IPS-NIHi11 (cell line): ENCODE results near the gene CIAO2B.

Source experiments
- DNase-seq: peaks from one replicate; pipeline ENCODE4 v3.0.0; 2012; ENCODE audit warnings: mixed read lengths, low spot score

The CIAO2B gene

DNA sequence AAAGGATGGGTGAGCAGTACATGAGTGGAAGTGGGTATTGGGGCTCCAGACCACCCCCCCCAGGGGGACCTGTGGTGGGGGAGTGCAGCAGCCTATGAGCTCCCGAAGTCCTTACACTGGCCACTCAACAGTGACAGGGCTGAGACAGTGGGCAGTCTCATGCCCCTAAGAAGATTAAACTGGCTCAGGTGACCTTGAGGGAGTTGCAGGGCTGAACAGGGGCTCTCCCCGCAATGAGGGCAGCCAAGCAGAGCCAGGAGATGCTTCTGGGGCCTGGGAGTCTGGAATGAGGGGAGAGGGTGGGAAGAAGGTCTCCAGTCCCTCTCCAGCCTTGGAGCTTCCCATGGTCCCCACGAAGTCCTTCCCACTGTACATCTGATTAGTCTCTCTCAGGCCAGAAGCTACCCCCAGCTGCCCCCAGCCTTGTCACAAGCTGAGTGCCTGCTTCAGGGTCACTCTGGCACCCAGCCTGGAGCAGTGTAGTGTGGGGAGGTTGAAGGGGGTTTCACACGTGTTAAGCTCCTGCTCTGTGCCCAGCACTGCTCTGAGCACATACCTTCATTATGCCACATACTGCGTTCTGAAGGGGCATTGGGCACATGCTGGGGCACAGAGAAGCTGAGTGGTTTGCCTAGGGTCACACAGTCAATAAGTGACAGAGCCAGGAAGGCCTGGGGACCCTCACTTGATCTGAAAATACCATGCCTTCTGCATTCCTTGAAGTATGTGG, 14.5 kb downstream of the CIAO2B start:
- DNase-seq, result no peak

DNA sequence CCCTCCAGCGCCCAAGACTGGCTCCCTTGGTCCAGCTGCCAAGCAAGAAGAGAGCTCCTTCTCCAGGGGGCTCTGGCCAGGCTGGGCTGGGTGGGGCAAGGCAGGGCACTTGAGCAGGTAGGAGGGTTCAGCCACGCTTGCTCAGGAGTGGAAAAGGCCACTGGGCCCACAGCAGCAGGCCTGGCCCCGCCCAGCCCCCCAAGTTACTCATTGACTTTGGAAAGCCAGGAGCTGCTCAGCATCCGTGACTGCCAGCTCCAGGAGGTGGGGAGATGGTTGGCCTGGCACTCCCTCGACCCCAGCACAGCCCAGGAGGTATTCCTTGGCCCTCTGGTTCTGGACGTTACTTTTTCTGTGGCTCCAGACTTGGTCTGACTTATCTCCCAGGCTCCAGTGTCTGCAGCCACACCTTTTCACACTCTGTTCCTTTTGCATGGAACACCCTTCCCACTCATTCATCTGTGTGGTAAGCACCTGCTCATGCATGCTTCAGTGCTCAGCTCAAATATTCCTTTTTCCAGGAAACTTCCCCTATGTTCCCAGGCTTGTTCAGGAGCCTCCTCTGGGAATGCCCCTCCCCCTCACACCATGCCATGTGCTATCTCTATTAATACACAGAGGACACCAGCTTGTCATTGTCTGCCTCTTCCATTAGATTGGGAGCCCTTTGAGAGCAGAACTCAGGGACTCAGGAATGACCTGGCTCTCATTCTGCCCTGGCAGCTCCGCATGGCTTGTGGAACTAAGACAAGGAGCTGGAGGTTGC, 15.2 kb downstream of the CIAO2B start, which contains the start of gene CDH16:
TSS of gene CDH16 (minus strand) at position 83 of the 766 bp plus-strand sequence. CDS start 820 bp downstream, outside the sequence.
- DNase-seq, result no peak

DNA sequence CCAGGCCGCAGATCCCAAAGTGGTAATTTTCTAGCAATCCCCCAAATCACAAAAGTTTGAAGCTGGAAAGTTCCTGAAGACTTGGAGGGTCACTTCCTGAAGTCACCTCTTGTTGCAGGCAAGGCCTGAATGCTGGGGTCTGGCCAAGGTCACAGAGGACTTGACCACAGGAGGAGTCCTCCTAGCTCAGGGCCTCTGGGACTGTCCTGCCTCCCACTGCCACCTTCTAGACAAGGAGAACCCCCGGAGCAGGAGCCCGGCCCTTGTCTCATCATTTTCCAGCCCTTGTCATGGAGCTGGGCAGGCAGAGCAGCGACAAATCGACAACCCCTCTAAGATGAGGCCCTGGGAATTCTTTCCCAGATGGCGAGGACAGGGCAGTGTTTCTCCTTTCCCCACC, 15.8 kb downstream of the CIAO2B start:
- no peak for DNase-seq

DNA sequence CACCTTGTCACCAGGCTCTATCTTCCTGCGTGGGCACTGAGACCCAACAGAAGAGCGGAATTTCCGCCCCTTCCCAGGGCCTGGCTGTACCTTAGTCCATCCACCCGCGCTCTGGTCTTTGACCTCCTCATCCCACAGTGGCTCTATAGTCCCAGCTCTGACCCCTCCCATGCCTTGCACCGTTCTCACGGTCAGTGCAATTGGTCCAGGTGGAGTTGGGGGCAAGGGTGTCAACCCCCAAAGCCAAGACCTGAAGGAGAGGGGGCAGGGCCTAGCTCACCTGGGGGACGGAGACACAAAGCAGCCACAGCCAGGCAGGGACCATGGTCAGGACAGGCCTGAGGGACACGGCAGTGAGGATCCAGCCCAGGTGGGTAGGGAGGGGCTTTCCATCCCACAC, 16.5 kb downstream of the CIAO2B start:
- no peak for DNase-seq

DNA sequence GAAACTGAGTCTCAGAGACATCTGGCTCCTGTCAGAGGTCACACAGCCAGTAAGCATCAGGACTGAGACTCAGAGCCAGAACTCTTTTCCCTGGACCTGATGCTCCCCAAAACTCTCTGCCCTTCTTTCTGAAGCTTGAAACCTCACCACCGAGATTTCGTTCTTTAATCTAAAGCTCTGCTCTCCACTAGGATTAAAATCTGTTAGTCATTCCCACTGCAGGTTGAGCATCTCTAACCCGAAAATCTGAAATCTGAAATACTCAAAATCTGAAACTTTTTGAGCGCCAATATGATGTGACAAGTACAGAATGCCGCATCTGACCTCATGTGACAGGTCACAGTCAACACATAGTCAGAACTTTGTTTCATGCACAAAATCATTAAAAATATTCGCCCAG, 17.7 kb downstream of the CIAO2B start:
- DNase-seq, result no peak

DNA sequence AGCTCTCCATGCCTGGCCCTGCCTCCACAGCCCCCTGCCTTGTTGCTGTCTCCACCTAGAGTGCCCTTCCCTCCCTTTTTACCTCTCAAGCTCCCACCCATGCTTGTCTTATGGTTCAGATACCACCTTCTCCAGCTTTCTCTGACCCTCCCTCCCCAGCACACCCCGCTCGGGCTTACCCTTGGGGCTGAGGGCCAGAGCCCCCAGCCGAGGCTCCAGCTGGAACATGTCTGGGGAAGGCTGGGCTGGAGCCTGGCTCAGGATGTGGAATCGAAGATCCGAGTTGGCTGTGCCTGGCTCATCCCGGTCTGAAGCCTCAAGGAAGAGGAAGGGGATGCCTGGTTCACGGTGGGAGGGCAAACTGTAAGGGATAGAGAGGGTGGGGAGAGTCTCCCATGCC, 19.2 kb downstream of the CIAO2B start:
- no peak for DNase-seq

DNA sequence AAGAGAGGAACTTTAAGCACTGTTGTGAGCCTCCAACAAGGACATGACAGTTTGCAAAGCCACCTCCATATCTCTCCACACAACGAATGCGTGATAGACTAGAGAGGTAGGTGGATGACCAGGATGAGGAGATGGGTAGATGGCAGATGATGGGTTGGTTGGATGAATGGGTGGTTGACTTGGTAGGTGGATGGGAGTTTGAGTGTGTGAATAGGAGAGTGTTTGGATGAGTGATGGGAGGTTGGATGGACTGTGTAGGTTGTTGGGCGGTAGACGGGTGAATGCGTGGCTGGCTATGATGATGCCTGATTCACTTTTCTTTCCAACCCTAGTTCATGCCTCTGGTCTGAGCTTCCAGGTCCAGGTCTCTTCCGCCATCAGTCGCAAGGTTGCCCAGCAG, 19.7 kb downstream of the CIAO2B start:
- no peak for DNase-seq

DNA sequence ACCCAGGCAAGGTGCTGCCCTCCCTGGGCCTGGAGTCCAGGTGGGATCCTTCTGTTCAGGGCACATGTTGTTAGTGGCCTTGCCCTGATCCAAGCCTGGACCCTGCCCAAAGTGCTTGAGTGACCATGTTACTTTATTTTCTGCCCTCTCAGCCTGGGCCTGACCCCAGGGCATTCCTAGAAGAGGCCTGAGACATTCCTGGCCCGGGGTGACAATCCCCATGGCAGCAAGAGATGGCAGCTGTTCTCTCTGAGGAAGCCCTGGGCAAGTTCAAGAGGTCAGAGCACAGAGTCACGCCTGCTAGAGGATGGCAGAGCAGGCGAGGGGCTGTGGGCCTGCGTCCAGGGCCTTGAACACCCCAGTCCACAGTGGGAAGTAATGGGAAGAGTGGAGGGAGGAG, 20.5 kb downstream of the CIAO2B start:
- DNase-seq, result no peak

DNA sequence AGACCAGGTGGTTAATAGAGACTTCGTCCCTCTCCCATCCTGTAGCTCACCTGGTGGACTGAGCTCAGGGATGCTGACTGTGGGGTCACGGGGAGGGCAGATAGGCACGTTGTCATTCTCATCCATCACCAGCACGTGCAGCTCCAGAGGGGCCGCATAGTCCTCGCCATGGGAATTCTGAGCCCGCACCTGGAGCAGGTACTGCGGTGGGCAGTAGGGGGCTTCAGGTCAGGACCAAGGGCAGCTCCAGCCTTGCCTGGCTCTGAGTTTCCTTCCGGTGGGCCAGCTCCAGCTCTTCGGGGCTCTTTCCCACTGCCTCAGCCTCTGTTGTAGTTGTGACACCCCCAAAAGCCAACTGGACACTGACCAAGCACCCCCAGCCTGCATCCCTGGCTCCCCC, 21.1 kb downstream of the CIAO2B start:
- peak; percentile 88 for DNase-seq

DNA sequence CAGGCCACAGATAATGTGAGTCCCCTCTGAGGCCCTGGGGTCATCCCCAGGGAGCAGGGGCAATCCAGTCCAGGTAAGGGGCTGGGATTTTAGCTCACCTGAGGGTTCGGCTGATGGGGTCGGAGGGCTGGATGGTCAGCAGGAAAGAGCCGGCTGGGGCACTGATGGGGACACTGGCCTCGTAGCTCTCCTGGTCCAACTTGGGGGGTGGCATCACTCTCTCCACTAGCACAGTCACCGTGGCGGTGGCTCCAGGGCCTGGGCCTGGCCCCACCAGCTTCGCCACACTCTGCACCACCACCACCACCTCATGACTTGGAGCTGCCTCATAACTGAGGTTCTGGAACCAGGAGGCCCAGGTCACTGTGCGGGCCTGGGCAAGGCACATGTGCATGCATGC, 22.4 kb downstream of the CIAO2B start:
- DNase-seq, result no peak

DNA sequence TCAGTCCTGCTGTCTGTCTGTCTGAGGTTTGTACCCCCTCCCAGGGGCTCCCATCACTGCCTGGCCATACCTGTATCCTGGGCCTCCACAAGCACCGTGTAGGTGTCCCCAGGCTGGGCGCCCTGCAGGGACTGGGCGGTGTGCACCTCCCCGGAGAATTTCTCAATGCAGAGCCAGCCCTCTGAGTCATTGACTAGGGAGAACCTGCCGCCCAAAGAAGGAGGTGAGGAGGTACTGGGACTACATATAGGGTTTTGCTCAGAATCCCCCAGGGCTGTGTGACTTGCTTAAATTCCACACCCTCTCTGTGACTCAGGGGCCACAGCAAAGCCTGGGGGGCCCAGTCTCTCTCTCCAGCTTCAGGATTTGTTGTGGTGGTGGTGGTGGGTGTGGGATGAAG, 23.1 kb downstream of the CIAO2B start:
- DNase-seq, result no peak

DNA sequence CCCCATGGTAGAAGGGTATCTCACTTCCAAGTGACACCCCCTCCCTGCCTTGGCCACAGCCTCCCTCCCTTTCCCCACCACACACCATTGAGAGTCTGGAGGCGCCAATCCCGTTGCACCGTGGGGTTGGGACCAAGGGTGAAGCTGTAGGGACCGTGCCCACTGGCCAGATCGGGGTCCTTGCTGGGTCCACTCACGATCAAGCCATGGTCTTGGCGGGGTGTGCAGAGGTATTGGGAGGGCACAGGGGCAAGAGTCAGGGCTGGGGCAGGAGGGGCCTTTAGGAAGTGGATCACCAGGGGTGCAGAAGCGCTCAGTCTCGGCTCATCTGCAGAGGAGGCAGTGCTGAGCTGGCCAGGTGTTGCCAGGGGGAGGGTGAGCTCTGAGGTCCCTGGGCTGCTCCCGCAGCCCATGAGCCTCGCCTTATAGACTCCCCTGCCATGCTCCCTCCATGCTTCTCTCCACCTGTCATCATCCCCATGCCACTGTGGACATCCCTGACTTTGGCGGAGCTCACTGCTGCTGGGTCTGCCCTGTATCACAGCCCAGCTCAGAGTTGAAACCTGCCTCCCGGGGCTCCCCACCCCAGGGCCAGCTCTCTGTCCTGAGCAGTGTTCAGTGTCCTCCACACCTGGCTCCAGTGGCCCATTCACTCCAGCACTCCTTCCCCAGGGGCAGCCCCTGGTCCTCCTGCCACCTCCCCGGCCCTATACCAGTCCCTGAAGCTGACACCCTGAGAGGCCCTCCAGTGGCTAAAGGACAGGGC, 23.8 kb downstream of the CIAO2B start:
- no peak for DNase-seq

DNA sequence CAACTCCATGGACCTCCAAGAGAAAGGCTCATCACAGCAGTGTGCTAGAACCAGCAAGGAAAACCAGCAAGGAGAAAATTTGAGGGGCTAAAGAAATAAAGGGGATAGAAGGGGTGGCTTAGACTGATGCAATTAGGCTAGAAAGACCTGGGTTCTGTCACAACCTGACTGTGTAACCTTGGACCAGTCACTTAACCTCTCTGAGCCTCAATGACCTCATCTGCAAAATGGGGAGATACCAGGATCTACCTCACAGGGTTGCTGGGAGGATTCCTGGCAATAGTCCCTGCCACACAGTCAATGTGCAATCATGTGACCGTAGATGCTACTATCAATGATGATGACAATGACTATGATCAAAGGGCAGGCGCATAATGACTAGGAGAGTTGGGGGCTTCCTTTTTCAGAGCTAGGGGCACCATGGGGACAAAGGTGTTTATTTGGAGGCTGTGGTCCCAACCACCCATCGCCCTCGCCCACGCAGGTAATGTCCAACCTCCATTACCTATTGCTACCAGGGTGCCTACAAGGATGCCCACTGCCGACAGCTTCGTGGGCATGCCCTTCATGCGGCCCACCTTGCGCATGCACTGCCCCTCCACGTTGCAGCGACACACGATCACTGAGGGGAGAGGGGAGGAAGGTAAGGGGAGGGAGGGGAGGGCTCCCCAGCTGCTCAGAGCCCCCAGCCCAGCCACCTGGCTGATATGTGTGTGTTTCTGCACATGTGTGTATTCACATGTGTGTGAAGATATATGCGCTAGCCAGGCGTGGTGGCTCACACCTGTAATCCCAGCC, 25.2 kb downstream of the CIAO2B start:
- DNase-seq, result no peak

DNA sequence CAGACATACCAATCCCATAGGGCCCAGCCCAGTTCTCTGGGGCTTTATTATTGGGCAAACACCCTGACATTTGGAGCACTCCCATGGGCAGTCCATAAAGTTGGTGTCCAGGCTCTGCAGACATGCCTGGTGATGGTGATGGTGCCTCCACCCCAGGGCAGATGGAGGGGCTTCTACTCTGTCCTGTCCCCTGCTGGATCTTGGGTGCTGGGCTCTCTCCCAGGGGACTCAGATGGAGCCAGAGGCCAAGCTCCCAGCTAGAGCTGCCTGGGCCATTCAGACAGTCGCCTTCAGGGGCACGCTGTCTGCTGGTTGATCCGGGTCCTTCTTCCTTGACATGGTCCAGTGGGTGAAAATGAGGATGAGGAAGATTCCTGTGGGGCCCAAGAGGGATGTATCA, 26.1 kb downstream of the CIAO2B start:
- no peak for DNase-seq

DNA sequence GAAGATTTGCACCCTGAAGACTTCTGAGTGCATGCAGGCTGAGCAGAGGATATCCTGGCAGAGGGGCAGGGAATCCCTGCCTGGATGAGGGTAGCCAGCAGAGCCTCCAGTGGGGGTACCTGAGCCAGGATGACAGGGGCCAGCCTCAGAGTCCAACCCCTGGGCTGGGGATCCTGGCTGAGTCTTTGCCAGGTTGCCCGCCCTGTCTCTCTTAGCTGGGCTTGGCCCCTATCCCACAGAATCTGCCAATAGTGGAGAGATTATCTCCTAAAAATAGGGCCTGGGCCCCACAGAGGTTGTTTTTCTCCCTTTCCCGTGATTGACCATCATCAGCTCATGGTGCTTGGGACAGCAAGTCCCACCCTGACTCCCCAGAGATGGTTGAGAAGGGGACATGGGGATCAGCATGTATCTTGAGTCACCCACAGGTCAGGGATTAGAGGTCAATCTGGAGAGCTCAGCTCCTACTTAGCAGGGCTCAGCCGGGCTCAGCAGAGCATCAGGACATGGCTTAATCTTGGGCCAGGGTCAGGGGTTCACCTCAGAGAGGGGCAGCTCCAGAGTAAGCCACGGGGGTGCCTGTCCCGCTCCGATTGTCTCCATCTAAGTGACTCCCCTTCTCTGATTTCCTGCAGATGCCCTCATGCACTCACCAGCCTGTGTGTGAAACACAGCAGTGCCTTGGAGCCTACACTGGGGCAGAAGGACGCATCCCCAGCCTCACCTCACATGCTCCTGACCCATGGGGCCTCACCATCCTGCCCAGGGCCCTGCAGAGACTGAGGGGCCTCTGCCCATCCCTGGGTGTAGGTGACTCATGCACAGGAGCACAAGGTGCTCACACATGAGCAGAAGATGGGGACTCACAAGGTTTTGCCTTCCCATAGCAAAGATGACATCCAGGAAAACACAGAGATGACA, 27.0 kb downstream of the CIAO2B start:
- no peak for DNase-seq

DNA sequence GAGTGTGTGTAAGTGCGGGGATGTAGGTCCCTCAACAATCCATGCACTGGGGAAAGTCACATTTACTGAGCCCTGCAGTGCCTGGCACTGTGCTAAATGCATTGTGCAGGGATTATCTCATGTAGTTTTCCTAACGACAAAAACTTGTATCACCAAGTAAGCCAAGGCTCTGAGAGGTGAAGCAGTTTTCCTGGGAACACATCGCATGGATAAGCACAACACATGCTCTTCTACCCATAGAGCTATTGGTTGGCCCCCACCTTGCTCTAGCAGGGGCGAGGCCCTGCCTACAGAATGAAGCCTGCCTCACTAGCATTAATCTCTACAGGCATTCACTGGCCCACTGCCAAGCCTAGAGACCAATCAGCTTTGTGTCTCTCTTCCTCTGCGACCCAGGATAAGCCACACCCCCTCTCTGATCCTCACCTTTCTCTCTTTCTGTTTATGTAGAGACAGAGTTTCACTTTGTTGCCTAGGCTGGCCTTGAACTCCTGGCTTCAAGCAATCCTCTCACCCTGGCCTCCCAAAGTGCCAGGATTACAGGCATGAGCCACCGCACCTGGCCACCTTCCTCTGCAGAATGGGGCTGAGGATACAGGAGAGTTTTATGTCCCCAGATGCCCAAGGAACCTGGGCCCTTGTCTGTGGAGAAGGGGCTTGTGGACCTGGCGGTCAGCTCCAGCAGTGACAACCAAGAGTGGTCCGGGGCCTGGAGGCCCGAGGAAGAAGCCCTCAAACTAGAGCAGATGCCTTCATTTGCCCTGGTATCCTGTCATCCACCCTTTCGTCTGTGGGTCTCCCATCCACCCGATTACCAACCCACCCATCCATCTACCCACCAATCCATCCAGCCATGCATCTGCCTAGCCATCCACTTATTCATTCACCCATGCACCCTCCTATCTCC, 28.3 kb downstream of the CIAO2B start:
- peak; percentile 84 for DNase-seq

DNA sequence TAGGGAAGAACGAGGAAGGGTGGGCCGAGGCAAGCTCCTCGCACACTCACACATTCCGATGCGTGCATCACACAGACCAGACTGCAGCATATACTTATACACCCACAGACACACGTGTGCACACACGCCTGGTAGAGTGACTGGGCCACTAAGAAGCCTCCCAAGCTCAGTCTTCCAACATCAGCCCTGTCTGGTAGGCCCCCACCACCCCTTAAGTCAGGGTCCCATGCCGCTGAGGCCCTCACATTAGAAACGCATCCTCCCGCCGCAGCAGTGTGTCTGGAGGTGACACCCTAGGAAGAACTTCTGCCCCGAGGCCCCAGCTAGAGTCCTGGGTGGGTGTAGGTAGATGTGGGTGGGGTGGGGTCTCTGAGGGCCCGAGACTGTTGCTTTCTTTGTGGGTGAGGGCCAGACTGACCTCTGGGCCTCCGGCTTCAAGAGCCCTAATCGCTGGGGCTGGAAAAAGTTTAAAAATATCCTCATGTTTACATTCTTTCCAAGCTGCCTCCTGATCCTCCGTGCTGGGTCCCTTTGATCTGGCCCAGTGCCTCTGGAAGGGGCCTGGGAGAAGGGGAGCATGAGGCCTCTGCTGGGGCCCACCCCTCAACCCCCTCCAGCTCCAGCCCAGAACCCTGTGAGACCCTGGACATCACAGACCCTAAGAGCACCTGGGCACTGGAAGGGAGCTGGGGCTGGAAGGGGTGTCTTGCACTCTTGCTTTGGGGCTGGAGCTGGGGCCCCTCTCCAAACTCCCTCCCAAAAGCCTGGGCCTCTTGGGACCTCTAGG, 29.2 kb downstream of the CIAO2B start:
- DNase-seq, result no peak

DNA sequence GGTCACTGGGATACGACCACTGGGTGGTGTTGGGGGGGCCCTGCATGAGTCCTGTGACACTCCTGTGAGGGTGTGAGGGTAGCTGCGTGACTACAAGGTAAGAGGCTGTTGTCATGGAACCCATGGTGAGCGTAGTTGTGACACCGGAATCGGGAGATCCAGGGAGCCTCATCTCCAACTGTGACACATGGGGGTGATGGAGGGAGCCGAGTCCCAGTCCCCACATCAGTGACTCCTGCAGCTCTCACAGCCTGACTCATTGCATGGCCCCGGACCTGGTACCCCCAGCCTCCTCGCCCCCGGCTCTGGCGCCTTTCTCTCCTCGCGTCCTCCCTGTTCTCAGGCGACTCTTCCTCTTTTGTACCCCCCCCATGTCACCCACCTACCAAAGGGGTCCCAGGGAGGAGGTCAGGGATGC, 29.8 kb downstream of the CIAO2B start:
- DNase-seq, result no peak
